ENCODE measurements around the gene RALGPS1.

Gene RALGPS1

DNA sequence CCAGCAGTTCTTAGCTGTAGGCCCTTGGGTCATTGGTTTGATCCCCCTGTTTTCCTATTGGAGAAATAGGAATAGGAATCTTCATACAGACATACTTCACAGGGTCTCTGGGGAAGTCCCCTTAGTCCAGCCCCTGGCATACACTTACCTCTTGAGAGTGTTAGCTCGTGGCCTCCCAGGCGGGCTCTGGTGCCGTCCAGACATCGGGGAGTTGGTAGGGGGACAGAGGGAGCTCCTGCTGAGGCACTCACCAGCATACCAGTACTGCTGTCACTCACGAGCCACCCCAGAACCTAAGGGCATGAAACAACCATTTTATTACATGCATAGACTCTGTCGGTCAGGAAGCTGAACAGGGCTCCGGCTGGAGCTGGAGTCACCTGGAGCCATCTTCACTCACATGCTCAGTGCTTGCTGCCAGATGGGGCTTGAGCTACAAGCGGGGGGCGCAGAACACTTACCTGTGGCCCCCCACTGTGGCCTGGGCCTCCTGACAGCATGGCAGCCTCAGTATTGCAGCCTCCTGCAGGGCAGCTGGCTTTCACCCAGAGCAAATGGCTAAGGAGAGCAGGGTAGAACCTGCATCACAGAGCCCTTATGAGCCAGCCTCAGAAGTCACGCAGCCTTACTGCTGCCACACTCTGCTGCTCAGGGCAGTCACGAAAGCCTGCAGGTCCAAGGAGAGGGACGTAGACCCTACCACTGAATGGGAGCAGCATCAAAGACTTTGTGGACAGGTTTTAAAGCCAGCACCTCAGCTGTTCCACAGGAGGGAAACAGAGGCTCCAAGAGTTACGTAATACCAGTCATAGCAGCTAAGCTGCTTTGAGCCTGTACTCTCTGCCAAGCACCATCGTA, 266.1 kb downstream of the RALGPS1 start:
- DNase-seq: no peak

DNA sequence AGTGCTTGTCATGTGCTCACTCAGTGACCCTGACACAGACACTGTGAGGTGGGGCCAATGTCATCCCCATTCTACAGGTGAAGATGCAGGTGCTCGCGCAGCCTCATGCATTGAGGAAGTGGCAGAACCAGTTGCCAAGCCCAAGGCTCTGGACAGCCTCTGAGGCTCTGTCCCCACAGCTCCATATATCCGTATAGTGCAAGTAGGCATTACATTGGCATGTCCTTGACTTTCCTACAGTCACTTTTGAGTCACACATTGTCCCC, 266.7 kb downstream of the RALGPS1 start:
- DNase-seq: no peak

DNA sequence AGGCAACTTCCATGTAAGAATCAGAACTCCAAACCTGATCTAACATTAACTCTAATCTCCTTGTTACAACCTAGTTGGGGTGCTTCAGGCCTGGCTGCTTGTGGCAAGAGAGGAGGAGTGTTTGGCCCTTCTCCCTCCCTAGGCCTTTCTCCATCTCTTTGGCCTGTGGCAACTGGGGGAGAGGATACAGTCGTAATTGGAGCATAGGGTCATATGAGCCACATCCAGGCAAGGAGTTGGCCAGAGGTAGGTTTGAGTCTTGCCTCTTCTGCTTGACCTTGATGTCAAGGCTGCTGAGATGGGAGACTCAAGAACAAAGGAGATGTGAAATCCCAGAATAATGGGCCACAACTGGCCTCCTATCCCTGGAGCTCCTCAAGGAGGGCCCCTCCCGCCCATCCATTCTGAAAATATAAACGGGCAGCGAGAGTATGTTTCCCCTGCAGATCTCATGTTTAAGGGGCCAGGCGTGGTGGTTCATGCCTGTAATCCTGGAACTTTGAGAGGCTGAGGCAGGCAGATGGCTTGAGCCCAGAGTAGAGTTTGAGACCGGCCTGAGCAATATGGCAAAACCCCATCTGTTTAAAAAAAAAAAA, 267.1 kb downstream of the RALGPS1 start:
- DNase-seq: no peak

DNA sequence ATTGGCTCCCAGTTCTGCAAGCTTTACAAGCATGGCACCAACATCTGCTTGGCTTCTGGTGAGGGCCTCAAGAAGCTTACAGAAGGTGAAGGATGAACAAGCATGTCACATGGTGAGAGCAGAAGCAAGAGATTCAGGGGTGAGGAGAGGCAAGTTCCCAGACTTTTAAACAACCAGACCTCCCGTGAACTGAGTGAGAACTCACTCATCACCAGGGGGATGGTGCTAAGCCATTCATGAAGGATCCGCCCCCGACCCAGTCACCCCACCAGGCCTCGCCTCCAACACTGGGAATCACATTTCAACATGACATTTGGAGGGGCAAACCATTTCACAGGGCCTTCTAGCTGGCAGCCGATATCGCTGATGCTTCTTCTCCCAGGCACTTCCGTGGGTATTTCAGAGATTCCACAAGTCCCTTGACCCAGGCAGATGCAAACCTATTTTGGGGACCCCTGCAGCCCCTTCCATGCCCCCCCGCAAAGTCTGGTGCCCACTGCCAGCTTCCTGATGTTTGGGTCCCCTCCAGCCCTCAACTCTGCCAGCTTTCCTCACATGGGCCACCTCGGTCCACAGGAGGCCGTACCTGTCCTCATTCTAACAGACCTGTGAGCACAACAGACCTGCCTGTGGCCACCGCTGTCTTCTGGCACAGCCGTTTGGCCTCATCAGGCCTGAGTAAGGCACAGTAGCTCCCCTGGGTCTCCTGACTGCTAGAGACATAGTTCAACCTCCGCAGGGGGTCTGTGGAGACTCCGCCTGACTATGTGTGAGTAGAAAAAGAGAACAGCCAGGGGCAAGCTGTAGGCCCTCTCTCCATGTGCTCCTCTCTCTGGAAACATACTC, 268.5 kb downstream of the RALGPS1 start:
- no peak for DNase-seq

DNA sequence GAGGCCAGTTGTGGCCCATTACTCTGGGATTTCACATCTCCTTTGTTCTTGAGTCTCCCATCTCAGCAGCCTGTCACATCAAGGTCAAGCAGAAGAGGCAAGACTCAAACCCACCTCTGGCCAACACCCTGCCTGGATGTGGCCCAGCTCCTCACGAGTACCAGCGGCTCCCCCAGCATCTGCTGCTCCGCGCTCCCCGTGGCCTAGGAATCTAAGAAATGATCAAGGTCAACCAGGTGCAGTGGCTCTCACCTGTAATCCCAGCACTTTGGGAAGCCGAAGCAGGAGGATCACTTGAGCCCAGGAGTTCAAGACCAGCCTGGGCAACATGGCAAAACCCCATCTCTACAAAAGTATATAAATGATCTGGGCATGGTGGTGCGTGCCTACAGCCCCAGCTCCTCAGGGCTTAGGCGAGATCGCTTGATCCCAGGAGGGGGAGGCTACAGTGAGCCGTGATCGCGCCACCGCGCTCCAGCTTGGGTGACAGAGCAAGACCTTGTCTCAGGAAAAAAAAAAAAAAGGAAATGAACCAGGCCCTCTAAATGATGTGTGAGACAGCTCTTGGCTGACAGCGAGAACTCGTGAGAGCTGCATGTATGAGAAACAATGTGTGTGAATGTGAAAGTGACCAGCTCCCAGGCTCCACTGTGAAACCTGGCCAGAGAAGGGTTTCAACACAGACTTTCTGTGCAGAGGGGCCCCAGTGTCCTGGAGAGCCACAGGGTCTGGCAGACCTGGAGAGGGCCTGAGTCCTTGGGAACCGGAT, 269.4 kb downstream of the RALGPS1 start:
- DNase-seq: no peak

DNA sequence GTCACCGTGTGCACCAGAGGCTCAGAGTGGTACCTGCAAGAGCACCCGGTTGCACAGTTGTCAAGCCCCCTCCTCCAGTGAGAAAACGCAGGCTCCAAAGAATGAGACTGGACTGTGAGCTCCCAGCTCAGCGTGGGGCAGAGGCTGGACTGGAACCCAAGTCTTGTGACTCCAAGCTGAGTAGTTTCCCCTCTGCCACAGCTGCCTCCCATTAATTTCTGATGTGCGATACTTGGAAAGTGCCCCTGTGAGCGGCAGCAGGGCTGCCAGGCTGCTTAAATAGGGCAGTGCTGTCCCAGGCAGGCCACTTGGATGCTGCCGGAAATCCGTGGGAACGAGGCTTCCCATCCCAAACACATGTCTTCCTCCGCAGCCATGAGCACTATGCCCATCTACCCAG, 270.1 kb downstream of the RALGPS1 start:
- DNase-seq: no peak

DNA sequence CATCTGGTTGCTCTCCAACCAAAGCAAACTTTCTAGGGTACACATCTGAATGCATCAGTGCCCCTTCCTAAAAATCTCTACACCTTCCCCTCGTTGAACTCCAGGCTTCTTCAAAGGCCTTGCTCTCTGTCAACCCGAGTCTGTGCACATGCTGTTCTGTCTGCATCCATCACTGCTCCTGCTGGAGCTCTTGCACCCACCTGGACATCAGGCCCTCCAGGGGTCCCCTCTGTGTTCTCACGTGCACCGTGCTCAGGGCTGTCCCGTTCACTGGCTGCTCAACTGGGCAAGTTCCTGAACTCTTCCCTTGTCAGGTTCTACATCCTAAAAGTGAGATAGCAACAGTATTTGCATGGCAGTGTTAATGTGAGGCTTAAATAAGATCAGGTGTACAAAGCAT, 270.6 kb downstream of the RALGPS1 start:
- DNase-seq: no peak

DNA sequence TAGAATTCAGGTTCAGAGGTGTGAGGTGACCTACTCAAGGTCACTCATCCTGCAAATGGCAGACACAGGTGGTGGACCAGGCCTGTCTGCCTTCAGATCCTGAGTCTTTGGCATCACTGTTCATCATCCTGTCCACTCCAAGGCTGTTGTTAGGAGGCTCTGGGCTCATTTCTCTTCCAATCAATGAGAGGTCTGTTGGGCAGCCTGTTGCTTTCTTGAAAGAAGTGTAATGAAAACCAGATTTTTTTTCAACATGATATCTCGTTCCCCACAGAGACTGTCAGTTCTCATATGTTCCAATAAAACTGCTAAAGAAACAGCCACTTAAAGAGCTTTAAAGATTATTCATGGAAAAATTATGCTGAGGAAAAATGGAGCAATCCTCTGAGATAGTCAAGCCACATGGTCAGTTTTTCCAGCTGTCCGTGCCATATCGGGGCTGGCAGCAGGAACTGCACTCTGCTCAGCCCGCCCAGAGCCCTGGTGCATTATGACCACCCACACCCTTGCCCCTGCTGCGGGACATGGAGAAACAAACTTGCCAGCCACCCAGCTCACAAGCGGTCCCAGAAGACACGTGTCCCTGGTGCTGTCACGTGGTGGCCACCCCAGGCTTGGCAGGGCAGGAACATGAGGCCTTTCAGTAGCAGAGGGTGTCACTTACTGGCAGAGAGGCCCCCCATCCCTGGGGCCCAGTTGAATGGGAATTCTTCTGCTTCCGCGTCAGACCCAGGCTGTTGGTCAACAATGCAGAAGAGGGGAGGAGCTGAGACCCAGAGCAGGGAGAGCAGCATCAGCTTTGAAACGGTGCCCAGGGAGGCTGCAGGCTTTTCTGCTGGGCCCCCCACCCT, 271.6 kb downstream of the RALGPS1 start:
- no peak for DNase-seq

DNA sequence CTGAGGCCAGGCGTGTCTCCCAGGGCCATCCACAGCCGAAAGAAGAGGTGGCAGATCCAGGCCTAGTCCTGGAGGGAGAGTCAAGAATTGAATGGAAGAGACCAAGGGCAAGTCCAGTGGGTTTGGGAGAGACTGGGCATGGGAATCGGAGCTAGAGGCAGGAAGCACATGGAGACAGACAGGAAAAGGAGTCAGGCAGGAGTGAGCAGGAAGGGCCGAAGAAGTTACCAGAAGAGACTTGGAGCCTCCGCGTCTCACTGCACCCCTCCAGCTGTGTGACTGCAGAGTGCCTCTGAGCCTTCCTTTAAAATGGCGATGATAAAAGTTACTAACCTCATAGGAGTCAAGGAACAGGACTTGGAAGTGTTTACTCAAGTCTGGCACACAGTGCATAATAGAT, 272.2 kb downstream of the RALGPS1 start:
- no peak for DNase-seq

DNA sequence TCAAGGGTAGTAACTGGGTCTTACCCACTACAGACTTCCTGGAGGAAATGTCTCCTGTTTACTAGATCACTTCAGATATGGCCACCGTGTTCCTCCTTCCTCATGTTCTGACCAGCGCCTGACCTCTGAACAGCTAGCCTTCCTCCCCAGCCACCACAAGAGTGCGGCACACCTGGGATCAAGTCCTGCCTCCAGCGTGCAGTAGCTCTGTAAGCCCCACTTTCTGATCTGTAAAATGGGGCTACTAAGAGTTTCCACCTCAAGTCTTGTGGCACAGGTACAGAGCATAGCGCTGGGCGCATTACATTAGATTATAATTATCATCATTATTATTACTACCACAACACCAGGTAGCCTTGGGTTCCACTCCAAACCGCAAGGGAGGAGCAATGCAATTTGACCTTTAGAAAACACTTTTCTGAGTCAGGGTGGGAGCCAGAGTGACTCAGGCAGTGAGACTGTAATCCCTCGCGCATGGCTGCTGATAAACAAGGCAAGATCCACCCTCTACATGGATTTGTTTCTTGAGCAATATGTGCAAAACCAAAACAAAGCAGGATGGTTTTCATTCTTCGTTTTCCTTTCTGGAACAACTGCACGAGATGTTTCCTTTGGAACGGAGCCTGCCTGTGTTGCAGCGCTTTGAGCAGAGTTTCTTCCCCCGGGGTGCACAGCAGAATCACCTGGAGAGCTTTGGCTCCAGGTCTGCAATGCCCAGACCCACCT, 272.8 kb downstream of the RALGPS1 start:
- no peak for DNase-seq

DNA sequence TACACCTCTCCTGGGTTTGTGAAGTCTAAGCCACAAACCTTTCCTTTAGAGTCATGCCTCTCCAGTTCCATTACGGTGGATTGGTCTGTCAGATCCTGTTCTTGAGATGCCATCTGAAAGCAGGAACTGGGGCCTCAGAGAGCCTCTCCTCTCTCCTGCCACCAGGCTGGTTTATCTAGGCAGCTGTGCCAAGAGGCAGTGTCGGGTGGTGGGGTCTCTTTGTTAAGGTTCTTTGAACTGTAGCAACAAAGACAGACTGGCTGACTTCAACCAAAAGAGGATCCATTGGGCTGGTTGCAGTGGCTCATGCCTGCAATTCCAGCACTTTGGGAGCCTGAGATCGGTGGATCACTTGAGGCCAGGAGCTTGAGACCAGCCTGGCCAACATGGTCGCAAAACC, 273.8 kb downstream of the RALGPS1 start:
- DNase-seq: no peak

DNA sequence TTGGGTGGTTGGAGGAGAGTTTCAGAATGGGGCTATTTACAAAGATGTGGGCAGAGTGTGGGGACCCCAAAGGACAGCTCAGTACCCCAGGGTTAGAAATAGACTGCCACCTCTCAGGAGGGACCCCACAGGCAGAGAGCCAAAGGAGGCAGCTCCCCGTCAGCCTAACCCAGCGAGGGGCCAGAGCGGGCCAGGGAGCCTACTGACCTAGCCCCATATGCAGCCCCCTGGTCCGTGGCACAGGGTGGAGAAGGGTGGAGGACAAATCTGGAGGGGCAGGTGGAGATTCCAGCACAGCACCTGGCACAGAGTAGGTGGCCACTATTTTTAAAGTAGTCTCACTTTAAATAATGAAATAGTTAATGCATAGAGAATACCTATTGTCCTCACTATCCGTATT, 275.0 kb downstream of the RALGPS1 start:
- DNase-seq: no peak

DNA sequence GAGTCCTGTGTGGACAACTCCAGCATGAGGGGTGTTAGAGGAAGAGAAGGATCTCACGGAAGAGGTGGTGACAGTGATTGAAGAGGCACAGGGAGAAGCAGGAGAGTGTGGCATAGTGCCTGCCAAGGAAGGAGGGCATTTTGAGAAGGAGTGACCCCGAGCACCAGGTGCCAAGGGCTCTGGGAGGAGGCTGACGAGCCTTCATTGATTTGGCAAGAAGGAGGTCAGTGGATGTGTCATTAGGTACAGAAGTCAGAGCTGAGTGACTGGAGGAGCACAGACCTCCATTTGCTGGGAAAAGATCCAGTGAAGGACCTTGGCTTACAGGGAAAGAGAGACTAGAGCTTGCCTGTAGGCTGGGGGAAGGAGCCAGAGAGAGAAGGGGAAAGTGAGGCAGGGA, 278.2 kb downstream of the RALGPS1 start:
- DNase-seq: no peak

DNA sequence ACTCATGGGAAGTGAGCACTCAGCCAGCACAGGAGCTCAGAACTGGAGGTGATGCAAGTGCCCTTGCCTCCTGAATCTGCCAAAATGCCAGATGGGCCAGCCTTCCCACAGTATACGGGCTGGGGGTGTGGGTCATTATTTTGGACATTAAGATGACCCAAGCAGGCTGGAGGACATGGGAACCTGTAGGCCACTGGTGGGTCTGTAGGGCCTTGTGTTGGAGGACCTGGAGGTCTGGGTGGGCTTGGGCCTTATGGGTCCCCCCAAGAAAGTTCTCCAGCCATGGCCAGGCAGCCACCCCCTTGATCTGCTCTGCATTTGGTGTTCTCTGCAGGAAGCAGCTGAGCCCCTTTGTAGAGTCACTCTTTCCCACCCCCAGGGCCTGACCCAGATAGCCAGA, 278.9 kb downstream of the RALGPS1 start:
- no peak for DNase-seq

DNA sequence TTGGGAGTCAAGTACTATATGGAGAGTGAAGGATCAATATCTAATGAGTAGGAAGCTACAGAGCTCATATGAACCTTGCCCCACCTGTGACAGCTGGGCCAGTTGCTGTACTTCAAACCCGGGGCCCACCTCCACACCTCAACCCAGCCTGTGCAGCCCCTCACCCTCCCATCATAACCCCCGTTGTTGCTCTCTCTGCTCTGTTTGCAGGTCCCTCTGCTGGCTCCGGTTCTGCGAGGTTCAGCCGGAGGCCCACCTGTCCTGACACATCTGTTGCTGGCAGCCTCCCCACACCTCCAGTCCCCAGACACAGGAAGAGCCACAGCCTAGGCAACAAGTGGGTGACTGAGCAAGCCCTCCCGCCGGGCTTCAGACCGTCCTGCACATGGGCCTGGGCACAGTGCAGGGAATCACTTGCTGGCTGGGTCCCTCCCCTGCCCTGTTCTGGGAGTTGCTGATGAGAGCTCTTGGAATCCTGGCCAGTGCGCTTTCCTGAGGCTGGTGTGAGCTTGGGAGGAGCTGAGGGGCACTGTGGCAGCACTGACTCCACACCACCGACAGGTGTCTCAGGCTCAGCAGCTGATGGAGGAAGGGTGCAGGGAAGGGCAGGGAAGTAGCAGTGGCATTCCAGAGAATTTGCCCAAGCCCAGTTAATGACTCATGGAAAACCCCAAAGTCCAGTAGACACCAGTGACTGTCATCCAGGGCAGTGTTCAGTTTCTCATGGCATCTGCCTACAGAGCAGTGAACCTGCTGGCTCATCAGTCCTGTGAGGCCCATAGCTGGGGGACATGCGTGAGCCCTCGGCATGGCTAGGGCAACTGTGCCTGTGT, 280.5 kb downstream of the RALGPS1 start:
- DNase-seq: no peak

DNA sequence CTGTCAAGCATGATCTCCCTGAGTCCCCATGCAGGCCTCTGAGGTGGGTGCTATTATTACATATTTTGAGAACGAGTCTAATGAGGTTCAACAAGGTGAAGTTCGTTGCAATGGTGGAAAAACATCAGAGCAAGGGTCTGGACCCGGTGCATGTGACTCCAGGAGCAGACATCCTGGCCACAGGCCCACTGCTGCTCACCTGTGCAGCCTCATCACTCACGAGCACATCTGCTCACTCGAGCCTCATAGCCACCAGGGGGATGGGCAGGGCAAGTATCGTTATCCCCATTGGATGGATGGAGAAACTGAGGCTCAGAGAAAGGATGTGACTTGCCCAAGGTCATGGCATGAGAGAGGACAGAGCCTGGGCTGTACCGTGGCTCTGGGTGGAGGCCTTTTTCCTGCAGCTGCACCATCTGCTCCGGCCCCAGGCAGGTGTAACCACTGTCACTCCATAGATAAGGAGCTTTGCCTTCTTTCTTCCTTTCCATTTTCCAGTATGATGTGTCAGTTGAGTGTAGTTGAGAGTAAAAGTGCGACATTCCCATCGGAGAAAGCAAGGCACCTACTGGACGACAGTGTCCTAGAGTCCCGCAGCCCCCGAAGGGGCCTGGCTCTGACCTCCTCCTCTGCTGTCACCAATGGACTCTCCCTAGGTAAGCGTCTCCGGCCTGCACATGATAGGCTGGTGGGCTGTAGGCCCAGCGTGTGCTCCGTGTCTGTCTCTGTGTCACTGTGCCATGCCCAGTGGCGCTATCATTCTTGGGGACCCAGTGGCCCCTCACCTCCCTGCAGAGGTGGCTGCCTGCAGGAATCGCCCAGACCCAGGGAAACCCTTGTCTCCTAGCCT, 281.6 kb downstream of the RALGPS1 start:
- DNase-seq: no peak

DNA sequence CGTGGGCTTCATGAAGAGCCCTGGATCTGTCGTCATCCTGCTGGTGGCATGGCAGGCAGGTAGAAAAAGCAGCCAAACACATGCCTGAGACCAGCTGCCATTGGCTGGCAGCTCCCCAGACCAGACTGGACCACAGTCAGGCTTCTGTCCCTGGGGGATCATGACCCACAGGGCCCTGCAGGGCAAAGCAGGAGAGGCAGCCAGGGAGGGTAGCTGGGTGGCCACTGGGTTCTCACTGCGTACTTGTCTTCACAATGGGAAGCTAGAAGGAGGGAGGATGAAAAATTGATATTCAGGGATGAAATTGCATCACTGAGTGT, 282.2 kb downstream of the RALGPS1 start:
- DNase-seq: no peak

DNA sequence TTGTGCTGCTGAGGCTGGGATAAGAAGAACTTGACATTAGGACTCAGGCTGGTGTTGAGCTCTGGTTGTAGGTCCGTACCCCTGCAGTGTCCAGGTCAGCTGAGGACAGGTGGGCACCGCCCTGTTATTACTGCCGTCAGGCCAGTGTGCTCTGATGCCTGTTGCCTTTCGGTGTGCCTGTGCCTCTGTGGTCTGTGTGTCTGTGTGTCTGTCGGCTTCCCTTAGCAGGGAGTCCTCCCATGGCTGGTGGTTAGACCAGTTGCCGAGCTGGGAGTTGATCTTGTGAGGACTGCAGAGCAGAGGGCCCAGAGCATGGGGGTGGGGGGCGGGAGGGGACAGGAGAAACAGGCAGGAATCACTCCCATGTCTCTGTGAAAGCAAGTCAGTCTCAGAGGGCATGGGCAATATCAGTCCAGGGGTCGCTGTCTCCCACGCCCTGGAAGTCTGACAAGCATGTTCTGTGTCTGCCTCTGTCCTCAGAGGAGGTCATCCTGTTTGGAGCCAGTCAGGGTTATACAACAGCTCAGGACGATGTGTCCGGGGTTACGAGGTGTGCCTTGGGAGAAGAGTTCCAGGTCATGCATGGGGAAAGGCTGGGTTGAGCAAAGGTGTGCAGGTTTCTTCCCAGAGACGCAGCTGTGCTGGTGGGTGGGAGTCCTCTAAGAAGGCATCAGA, 282.7 kb downstream of the RALGPS1 start:
- no peak for DNase-seq

DNA sequence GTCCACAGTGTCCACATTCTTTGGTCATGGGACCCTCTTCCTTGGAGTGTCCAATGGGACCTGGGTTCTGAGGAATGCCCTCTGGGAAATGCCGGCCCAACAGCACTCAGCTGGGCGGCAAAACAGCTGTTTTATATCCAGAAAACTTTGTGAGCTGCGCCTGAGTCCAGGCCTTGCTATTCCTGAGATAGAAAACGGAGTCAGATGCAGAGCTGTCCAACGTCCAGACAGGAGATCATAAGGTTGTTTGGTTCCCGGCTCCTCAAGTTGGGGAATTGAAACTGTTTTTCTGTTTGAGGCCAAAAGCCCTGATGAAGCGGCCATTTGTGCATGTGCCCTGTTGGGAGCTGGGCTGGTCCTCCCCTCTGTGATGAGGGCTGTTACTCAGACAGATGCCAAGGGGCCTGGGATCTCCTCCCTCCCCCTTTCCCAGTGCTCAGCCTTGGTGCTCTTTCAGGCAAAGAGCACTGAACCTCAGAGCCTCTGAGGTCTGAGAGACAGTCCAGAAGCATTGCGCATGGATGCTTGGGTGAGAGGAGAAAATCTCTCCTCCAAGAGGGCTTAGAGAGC, 283.4 kb downstream of the RALGPS1 start:
- no peak for DNase-seq
